ENCODE measurements around the gene NAT8.
"Not testable (repeated sequence)": the region's sequence is repeated elsewhere in the genome, so short reads cannot be mapped to it uniquely, and the experiment has no call there.

Gene NAT8

GRCh38 chr2:73640946-73641766 lies 1.1 kb downstream of the NAT8 start:
- no peaks in the 10 kb centered on the region for H3K4me1 ChIP-seq (ENCODE audit: insufficient read depth, low read length, poor library complexity, severe bottlenecking)
- no peaks in the 10 kb centered on the region for H3K79me2 ChIP-seq (ENCODE audit: insufficient read depth, low read length)
- H2AFZ ChIP-seq (ENCODE audit: low read length): no peak overlapping the region
- H4K20me1 ChIP-seq (ENCODE audit: insufficient read depth, low read length, poor library complexity, severe bottlenecking): no peaks in the 10 kb centered on the region
- no peak overlapping the region for H3K4me2 ChIP-seq (ENCODE audit: low read depth, low read length, poor library complexity, severe bottlenecking)
- H3K9ac ChIP-seq (ENCODE audit: low read depth, low read length, poor library complexity, severe bottlenecking): no peak overlapping the region
- no peaks in the 10 kb centered on the region for H3K36me3 ChIP-seq (ENCODE audit: insufficient read depth, low read length)
- H3K4me3 ChIP-seq (ENCODE audit: low read length, poor library complexity, severe bottlenecking): no peak overlapping the region
- no peaks in the 10 kb centered on the region for H3K9me2 ChIP-seq (replicated peaks; ENCODE audit: low read depth, low read length)
- H3K27me3 ChIP-seq (ENCODE audit: insufficient read depth, low read length, poor library complexity, severe bottlenecking): no peaks in the 10 kb centered on the region
- H3K9me3 ChIP-seq (ENCODE audit: insufficient read depth, low read depth, low read length): no peaks in the 10 kb centered on the region
- TF ChIP-seq EZH2phosphoT487 (IDR thresholded peaks at IDR 0.05; ENCODE audit: borderline replicate concordance) (no peak), CTCF (conservative IDR thresholded peaks at IDR 0.05; ENCODE audit: low read length) (no peak)
- no peaks in the 10 kb centered on the region for H3F3A ChIP-seq (ENCODE audit: low read depth)

- no peak overlapping the region for H2AFZ ChIP-seq (ENCODE audit: low read length)
- H3K4me2 ChIP-seq (ENCODE audit: low read depth, low read length, poor library complexity, severe bottlenecking): no peak overlapping the region
- no peaks in the 10 kb centered on the region for H3F3A ChIP-seq (ENCODE audit: low read depth)
- H3K36me3 ChIP-seq (ENCODE audit: insufficient read depth, low read length): no peaks in the 10 kb centered on the region
- no peaks in the 10 kb centered on the region for H3K9me3 ChIP-seq (ENCODE audit: insufficient read depth, low read depth, low read length)
- H3K4me3 ChIP-seq (ENCODE audit: low read length, poor library complexity, severe bottlenecking): no peak overlapping the region
- H3K9me2 ChIP-seq (replicated peaks; ENCODE audit: low read depth, low read length): no peaks in the 10 kb centered on the region
- no peak for TF ChIP-seq EZH2phosphoT487 (IDR thresholded peaks at IDR 0.05; ENCODE audit: borderline replicate concordance)
- no peak for TF ChIP-seq CTCF (conservative IDR thresholded peaks at IDR 0.05; ENCODE audit: low read length)
- no peaks in the 10 kb centered on the region for H4K20me1 ChIP-seq (ENCODE audit: insufficient read depth, low read length, poor library complexity, severe bottlenecking)
- no peak overlapping the region for H3K9ac ChIP-seq (ENCODE audit: low read depth, low read length, poor library complexity, severe bottlenecking)
- no peaks in the 10 kb centered on the region for H3K79me2 ChIP-seq (ENCODE audit: insufficient read depth, low read length)
- no peaks in the 10 kb centered on the region for H3K27me3 ChIP-seq (ENCODE audit: insufficient read depth, low read length, poor library complexity, severe bottlenecking)
- H3K4me1 ChIP-seq (ENCODE audit: insufficient read depth, low read length, poor library complexity, severe bottlenecking): no peaks in the 10 kb centered on the region
Observed at GRCh38 chr2:73640511-73640911, 1.7 kb downstream of the NAT8 start.

GRCh38 chr2:73638429-73638828 lies 3.8 kb downstream of the NAT8 start:
- no peaks in the 10 kb centered on the region for H3K9me3 ChIP-seq (ENCODE audit: insufficient read depth, low read depth, low read length)
- no peak overlapping the region for H3K9ac ChIP-seq (ENCODE audit: low read depth, low read length, poor library complexity, severe bottlenecking)
- no peak overlapping the region for H3K4me3 ChIP-seq (ENCODE audit: low read length, poor library complexity, severe bottlenecking)
- no peaks in the 10 kb centered on the region for H4K20me1 ChIP-seq (ENCODE audit: insufficient read depth, low read length, poor library complexity, severe bottlenecking)
- H3K4me2 ChIP-seq (ENCODE audit: low read depth, low read length, poor library complexity, severe bottlenecking): no peak overlapping the region
- no peaks in the 10 kb centered on the region for H3K4me1 ChIP-seq (ENCODE audit: insufficient read depth, low read length, poor library complexity, severe bottlenecking)
- no peaks in the 10 kb centered on the region for H3F3A ChIP-seq (ENCODE audit: low read depth)
- H3K27me3 ChIP-seq (ENCODE audit: insufficient read depth, low read length, poor library complexity, severe bottlenecking): no peaks in the 10 kb centered on the region
- no peaks in the 10 kb centered on the region for H3K9me2 ChIP-seq (replicated peaks; ENCODE audit: low read depth, low read length)
- no peaks in the 10 kb centered on the region for H3K79me2 ChIP-seq (ENCODE audit: insufficient read depth, low read length)
- TF ChIP-seq EZH2phosphoT487 (IDR thresholded peaks at IDR 0.05; ENCODE audit: borderline replicate concordance): no peak
- TF ChIP-seq CTCF (conservative IDR thresholded peaks at IDR 0.05; ENCODE audit: low read length): no peak
- H2AFZ ChIP-seq (ENCODE audit: low read length): no peak overlapping the region
- H3K36me3 ChIP-seq (ENCODE audit: insufficient read depth, low read length): no peaks in the 10 kb centered on the region

GRCh38 chr2:73636977-73637376 lies 5.2 kb downstream of the NAT8 start:
- H3K9me2 ChIP-seq (replicated peaks; ENCODE audit: low read depth, low read length); H4K20me1 ChIP-seq (ENCODE audit: insufficient read depth, low read length, poor library complexity, severe bottlenecking); H3K4me2 ChIP-seq (ENCODE audit: low read depth, low read length, poor library complexity, severe bottlenecking); H3K4me1 ChIP-seq (ENCODE audit: insufficient read depth, low read length, poor library complexity, severe bottlenecking); H2AFZ ChIP-seq (ENCODE audit: low read length); H3F3A ChIP-seq (ENCODE audit: low read depth); H3K4me3 ChIP-seq (ENCODE audit: low read length, poor library complexity, severe bottlenecking); H3K79me2 ChIP-seq (ENCODE audit: insufficient read depth, low read length); H3K9ac ChIP-seq (ENCODE audit: low read depth, low read length, poor library complexity, severe bottlenecking); H3K9me3 ChIP-seq (ENCODE audit: insufficient read depth, low read depth, low read length); H3K27me3 ChIP-seq (ENCODE audit: insufficient read depth, low read length, poor library complexity, severe bottlenecking); H3K36me3 ChIP-seq (ENCODE audit: insufficient read depth, low read length): not testable (repeated sequence)
